Keratinocyte (primary cell): ENCODE measurements around the gene TBC1D13. TPM values are rescaled to one million over a fixed set of nuclear protein-coding genes. Genes with fewer than 3 reads are reported as not detected.
A peak's percentile ranks its signal among the peaks of the same experiment; 100 is the strongest.

Experiments used
- DNase-seq: peaks from one replicate; pipeline ENCODE4 v3.0.0-alpha.2; 2011; ENCODE audit warnings: low read depth, missing footprints, low spot score
- FAIRE-seq: peaks from 2 replicates; lab custom pipeline; 2011; peaks lifted over from hg19 to GRCh38; lab: Jason Lieb, UNC
- H2AFZ ChIP-seq: 2 replicates; pipeline ENCODE4 v1.6.0; 2012; ENCODE audit warnings: low read length, control low read depth, inconsistent platforms; ENCODE audit not compliant: control insufficient read depth
- H3K27ac ChIP-seq: 2 replicates; pipeline ENCODE4 v1.5.1; 2011; ENCODE audit warnings: low read length; ENCODE audit not compliant: control insufficient read depth, insufficient read depth
- H3K27me3 ChIP-seq: 3 replicates; pipeline ENCODE4 v1.6.0; 2011; ENCODE audit warnings: low read length; ENCODE audit not compliant: control insufficient read depth, insufficient read depth; ENCODE audit errors: extremely low read depth
- H3K36me3 ChIP-seq, 2 experiments: 2 replicates in 1 of 2; 3 replicates in 1 of 2; pipeline ENCODE4 v1.5.1; 2011; ENCODE audit warnings: low read length in 2 of 2, mild to moderate bottlenecking in 1 of 2; ENCODE audit not compliant: control insufficient read depth in 2 of 2, insufficient read depth in 2 of 2; ENCODE audit errors: extremely low read depth in 1 of 2
- H3K4me1 ChIP-seq: 3 replicates; pipeline ENCODE4 v1.5.1; 2011; ENCODE audit warnings: low read length; ENCODE audit not compliant: control insufficient read depth, insufficient read depth; ENCODE audit errors: extremely low read depth
- H3K4me2 ChIP-seq: 3 replicates; pipeline ENCODE4 v1.6.0; 2011; ENCODE audit warnings: low read depth, low read length; ENCODE audit not compliant: control insufficient read depth, insufficient read depth; ENCODE audit errors: extremely low read depth
- H3K4me3 ChIP-seq, 3 experiments: fragments of 200-600 bp in 1 of 3; sonication (generic) in 1 of 3; 2 replicates in 2 of 3; 3 replicates in 1 of 3; pipeline ENCODE4 v1.5.1; 2011 to 2016; ENCODE audit warnings: low read length in 3 of 3, mild to moderate bottlenecking in 3 of 3, control low read depth in 2 of 3, inconsistent platforms in 1 of 3, low read depth in 1 of 3, mixed read lengths in 1 of 3, mixed run types in 1 of 3, moderate library complexity in 1 of 3; ENCODE audit not compliant: control insufficient read depth in 2 of 3, insufficient read depth in 2 of 3; ENCODE audit errors: extremely low read depth in 1 of 3
- H3K79me2 ChIP-seq: 2 replicates; pipeline ENCODE4 v1.6.0; 2012; ENCODE audit warnings: low read length; ENCODE audit not compliant: control insufficient read depth, insufficient read depth
- H3K9ac ChIP-seq: 3 replicates; pipeline ENCODE4 v1.6.0; 2011; ENCODE audit warnings: low read length; ENCODE audit not compliant: control insufficient read depth, insufficient read depth; ENCODE audit errors: extremely low read depth
- H3K9me1 ChIP-seq: 3 replicates; pipeline ENCODE4 v1.6.0; 2011; ENCODE audit warnings: low read length; ENCODE audit not compliant: control insufficient read depth, insufficient read depth; ENCODE audit errors: extremely low read depth
- H3K9me3 ChIP-seq: 2 replicates; pipeline ENCODE4 v1.5.1; 2012; ENCODE audit warnings: low read depth, low read length; ENCODE audit not compliant: control insufficient read depth
- H4K20me1 ChIP-seq: 3 replicates; pipeline ENCODE4 v1.6.0; 2011; ENCODE audit warnings: low read length; ENCODE audit not compliant: control insufficient read depth, insufficient read depth; ENCODE audit errors: extremely low read depth
- CTCF ChIP-seq, 3 experiments: IDR thresholded peaks in 1 of 3; conservative IDR thresholded peaks in 1 of 3; optimal IDR thresholded peaks in 1 of 3; 2 replicates in 2 of 3; 3 replicates in 1 of 3; pipeline versions ENCODE3 to v1.5.1; 2011; ENCODE audit warnings: low read length in 3 of 3, mild to moderate bottlenecking in 3 of 3, moderate library complexity in 2 of 3, control low read depth in 1 of 3, inconsistent platforms in 1 of 3; ENCODE audit not compliant: insufficient read depth in 2 of 3; ENCODE audit errors: extremely low read depth in 1 of 3
- EZH2 ChIP-seq: IDR thresholded peaks from one replicate; pipeline ENCODE4 v1.6.1; 2012; ENCODE audit warnings: inconsistent platforms, mild to moderate bottlenecking, low read length, moderate library complexity
- dilution Hi-C: fragments of 300-500 bp; cut with MboI; formaldehyde crosslinking; loops from one replicate; pipeline ENCODE4 v1.7.0; 2020; ENCODE audit warnings: low sequenced_read_pairs; ENCODE audit not compliant: extremely low pct_ligation_motif_present
- polyA plus RNA-seq, 5 experiments: library from polyadenylated mRNA; depleted of rRNA in 3 of 5; stranded (reverse) in 3 of 5; stranded (forward) in 1 of 5; unstranded in 1 of 5; fragments of >200 nt; gene quantifications; 1 replicate in 1 of 5; 2 replicates in 3 of 5; 3 replicates in 1 of 5; pipeline versions ENCODE4 v1.2.1 to v1.2.3, GENCODE V29; 2011 to 2012; ENCODE audit warnings: missing spikeins in 2 of 5, low read depth in 1 of 5, low replicate concordance in 1 of 5

The TBC1D13 gene
- polyA plus RNA-seq, 1 donor (not counting 4 experiments of a cell fraction or from before 2014, with no cell fraction given): 12.8 TPM

- Histone ChIP-seq H3K4me2 (peak overlapping the region; percentile 98), H3K4me1 (peaks cover 6% of the 10 kb centered on the region), H2AFZ (no peak overlapping the region), H3K4me3 (peak overlapping the region in 1 of 3 experiments; percentile 94), H3K9me3 (no peaks in the 10 kb centered on the region), H3K9ac (no peak overlapping the region), H4K20me1 (no peaks in the 10 kb centered on the region), H3K9me1 (no peaks in the 10 kb centered on the region), H3K27ac (no peak overlapping the region), H3K27me3 (no peaks in the 10 kb centered on the region), H3K79me2 (peaks cover 9% of the 10 kb centered on the region), H3K36me3 (peaks cover 27 to 39% of the 10 kb centered on the region in 2 experiments)
- DNase-seq (no peak), FAIRE-seq (no peak)
- TF ChIP-seq CTCF (optimal IDR thresholded peaks at IDR 0.05 in 1 of 3, IDR thresholded peaks at IDR 0.05 in 1 of 3, conservative IDR thresholded peaks at IDR 0.05 in 1 of 3; ENCODE audit: extremely low read depth in 1 of 3, insufficient read depth in 2 of 3, low read length in 3 of 3) (no peak), EZH2 (no peak)
- dilution Hi-C loops: no loop called here
Measured at GRCh38 chr9:128828267-128828666, 41.2 kb downstream of the TBC1D13 start.

- H3K27me3 ChIP-seq: no peaks in the 10 kb centered on the region
- peak overlapping the region; percentile 84 for H2AFZ ChIP-seq
- peaks cover 9% of the 10 kb centered on the region for H3K79me2 ChIP-seq
- H3K27ac ChIP-seq: peak overlapping the region; percentile 57
- H3K9me1 ChIP-seq: no peaks in the 10 kb centered on the region
- no peaks in the 10 kb centered on the region for H3K9me3 ChIP-seq
- peaks cover 6% of the 10 kb centered on the region for H3K4me1 ChIP-seq
- no peak for TF ChIP-seq CTCF (optimal IDR thresholded peaks at IDR 0.05 in 1 of 3, IDR thresholded peaks at IDR 0.05 in 1 of 3, conservative IDR thresholded peaks at IDR 0.05 in 1 of 3; ENCODE audit: extremely low read depth in 1 of 3, insufficient read depth in 2 of 3, low read length in 3 of 3)
- no peak for TF ChIP-seq EZH2
- H4K20me1 ChIP-seq: no peaks in the 10 kb centered on the region
- H3K36me3 ChIP-seq: peaks cover 25 to 33% of the 10 kb centered on the region in 2 experiments
- H3K4me2 ChIP-seq: peak overlapping the region; percentile 98
- FAIRE-seq (no peak), DNase-seq (no peak)
- dilution Hi-C loops: no loop called here
- H3K4me3 ChIP-seq: peak overlapping the region; percentile 80 to 94 (median 84)
- peak overlapping the region; percentile 87 for H3K9ac ChIP-seq
Measured at GRCh38 chr9:128828719-128829452, 41.8 kb downstream of the TBC1D13 start.
